NB4 (cell line): ENCODE data around the gene SPTBN5.

Experiments
- DNase-seq: peaks from one replicate; pipeline ENCODE4 v3.0.0; 2010; ENCODE audit warnings: low read depth
- H3K4me3 ChIP-seq: one replicate; pipeline ENCODE4 v1.5.1; 2011; ENCODE audit warnings: mild to moderate bottlenecking, low read depth, low read length, moderate library complexity
- CTCF ChIP-seq: IDR thresholded peaks from one replicate; pipeline ENCODE4 v1.5.1; 2012; ENCODE audit warnings: low read depth, low read length
- MAX ChIP-seq: IDR thresholded peaks from 2 replicates; pipeline ENCODE4 v1.6.1; 2011; ENCODE audit warnings: low read depth, low read length
- MYC ChIP-seq: IDR thresholded peaks from 2 replicates; pipeline ENCODE4 v1.6.1; 2011; ENCODE audit warnings: low read depth, low read length
- POLR2A ChIP-seq: IDR thresholded peaks from 2 replicates; pipeline ENCODE4 v1.6.1; 2011; ENCODE audit warnings: mild to moderate bottlenecking; ENCODE audit not compliant: insufficient read length; ENCODE audit errors: extremely low read depth

Gene SPTBN5

GRCh38 chr15:41862515-41863116 lies 31.2 kb downstream of the SPTBN5 start:
- no peak for TF ChIP-seq MAX
- no peak for TF ChIP-seq CTCF
- TF ChIP-seq MYC = no peak
- no peak for TF ChIP-seq POLR2A
- DNase-seq = no peak
- H3K4me3 ChIP-seq = no peak overlapping the region

- no peak for TF ChIP-seq MYC
- no peak for TF ChIP-seq POLR2A
- TF ChIP-seq MAX = no peak
- TF ChIP-seq CTCF = no peak
- no peak overlapping the region for H3K4me3 ChIP-seq
- DNase-seq = no peak
Observed at GRCh38 chr15:41861736-41862356, 32.0 kb downstream of the SPTBN5 start.

GRCh38 chr15:41860049-41860828 lies 33.6 kb downstream of the SPTBN5 start:
- TF ChIP-seq POLR2A (no peak), CTCF (no peak), MAX (no peak), MYC (no peak)
- no peak overlapping the region for H3K4me3 ChIP-seq
- peak; percentile 15 for DNase-seq

- TF ChIP-seq CTCF (no peak), POLR2A (no peak), MAX (no peak), MYC (no peak)
- no peak overlapping the region for H3K4me3 ChIP-seq
- DNase-seq = no peak
Observed at GRCh38 chr15:41858756-41859155, 35.1 kb downstream of the SPTBN5 start.

GRCh38 chr15:41857316-41857715 lies 36.5 kb downstream of the SPTBN5 start:
- no peak for TF ChIP-seq MAX
- no peak for TF ChIP-seq MYC
- no peak for TF ChIP-seq POLR2A
- TF ChIP-seq CTCF = no peak
- H3K4me3 ChIP-seq = no peak overlapping the region

More at GRCh38 chr15:41857316-41857715, 36.5 kb downstream of the SPTBN5 start:
- DNase-seq = no peak
